NCI-H1105 treated with DMSO at 0.1 percent for 48 hours (cell line): ENCODE results near the gene MPP3.
"Not testable (repeated sequence)": the region's sequence is repeated elsewhere in the genome, so short reads cannot be mapped to it uniquely, and the experiment has no call there.

Source experiments
- DNase-seq: peaks from one replicate; lab custom pipeline; 2025; lab: John Stamatoyannopoulos, UW

The MPP3 gene, protein sequence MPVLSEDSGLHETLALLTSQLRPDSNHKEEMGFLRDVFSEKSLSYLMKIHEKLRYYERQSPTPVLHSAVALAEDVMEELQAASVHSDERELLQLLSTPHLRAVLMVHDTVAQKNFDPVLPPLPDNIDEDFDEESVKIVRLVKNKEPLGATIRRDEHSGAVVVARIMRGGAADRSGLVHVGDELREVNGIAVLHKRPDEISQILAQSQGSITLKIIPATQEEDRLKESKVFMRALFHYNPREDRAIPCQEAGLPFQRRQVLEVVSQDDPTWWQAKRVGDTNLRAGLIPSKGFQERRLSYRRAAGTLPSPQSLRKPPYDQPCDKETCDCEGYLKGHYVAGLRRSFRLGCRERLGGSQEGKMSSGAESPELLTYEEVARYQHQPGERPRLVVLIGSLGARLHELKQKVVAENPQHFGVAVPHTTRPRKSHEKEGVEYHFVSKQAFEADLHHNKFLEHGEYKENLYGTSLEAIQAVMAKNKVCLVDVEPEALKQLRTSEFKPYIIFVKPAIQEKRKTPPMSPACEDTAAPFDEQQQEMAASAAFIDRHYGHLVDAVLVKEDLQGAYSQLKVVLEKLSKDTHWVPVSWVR

DNA sequence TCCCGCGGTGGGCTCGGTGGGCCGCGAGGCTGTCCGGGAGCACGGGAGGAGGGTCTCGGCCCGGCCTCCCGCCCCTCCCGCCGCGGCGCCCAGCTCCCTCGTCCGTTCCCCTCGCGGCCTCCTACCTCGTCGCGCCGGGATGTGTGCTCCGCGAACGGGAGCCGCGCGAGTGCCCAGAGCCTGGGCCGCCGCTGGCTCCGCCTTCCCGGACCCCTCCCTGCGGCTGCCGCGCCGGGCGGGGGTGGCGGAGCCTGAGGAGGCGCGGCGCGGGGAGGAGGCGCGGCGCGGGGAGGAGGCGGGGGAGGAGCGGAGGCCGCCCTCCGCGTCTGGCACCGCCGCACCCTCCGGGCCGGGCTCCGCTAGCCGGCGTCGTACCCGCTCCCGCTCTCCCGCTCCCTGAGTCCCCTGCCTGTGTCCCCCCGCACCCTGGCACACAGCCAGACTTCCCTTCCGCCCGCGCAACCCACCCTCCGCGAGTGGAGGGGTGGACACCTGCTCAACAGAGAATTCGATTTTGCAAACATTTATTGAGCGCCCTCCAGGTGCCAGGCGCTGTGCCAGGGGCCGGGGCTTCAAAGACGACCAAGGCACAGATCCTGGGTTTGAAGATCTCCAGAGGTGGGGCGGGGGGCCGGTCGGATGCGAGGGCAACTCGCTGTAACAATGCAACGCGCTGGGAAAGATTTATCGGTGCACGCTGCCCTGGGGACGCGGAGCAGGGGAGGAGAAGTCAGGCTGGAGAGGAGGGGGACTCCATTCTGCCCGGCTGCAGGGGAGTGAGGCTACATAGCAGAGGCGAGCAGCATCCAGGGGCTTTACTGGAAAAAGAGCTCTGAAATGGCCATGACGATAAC lies at the start of gene MPP3:
MPP3 (minus strand) TSS at position 171 of the 854 bp plus-strand sequence. CDS start 1,240 bp downstream, outside the sequence.
- DNase-seq: peak; percentile 49

DNA sequence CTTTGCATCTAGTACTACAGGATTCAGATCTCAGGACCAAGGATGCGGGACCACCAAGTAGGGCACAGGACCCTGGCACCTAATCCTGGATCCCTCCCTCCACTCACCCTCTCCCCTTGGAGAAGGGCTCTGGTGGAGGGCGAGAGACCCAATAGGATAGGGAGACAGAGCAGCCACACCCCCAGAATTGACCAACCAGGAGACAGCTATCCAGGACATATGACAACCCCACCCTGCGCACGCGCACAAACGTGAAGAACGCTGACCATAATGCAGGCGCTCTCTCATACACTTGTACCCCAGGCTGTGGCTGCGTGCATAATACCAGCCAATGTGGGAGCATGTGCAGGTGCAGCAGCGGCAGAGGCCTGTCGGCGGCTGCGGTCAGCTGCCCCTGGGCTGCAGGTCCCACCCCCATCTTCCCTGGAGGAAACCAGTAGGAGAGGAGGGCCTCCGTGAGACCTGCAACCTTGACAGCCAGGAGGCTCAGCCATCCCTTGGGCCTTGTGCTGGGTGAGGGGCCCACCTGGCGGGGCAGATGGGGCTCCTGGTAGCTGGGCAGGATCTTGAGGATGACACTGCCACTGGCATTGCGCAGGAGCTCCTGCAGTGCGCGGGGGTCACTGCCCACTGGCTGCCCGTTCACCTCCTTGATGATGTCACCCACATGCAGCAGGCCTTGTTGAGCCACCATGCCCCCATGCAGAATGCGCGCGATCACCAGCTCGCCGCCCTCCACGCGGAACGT lies 49.0 kb upstream of the MPP3 start:
- no peak for DNase-seq

DNA sequence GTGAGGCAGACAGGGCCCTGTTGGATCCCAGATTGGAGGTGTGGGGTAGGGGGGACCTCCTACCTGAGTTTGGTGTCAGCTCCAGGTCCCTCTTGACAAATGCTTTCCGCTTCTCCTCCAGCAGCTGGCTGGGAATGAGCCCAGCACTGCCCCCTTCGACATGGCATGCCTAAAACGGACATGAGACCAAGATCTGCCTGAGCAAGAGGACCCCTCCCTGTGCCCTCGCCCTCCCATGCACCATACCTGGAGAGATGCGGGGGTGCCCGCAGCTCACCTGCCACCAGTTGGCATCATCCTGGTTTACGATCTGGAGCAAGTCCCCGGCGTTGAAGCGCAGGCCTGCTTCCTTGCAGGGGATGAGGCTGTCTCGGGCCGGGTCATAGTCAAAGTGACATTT lies 48.2 kb upstream of the MPP3 start:
- no peak for DNase-seq

DNA sequence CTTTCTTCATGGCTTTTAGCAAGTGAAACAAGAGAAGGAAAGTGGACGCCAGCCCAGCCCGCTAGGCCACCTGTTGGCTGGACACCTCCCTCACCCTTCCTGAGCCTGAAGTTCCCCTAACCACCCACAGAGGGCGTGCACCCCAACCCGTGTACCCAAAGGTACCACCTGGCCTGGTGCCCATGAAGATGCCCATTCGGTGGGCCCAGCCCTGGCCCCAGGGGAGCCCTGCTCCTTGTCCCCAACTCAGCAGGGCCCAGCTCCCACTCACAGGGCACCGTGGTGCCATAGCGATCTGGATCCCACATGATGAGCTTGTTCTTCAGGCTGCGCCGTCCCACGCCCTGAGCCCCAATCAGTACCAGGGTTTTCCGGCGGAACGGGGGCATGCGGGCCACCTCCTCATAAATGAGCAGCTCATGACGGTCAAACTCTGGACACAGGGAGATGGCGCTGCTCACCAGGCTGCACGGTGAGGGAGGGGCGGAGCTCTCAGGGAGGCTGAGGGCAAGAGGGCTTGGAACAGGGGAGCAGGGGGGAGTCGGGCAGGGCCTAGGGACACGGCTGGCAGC lies 47.6 kb upstream of the MPP3 start:
- peak; percentile 4 for DNase-seq

GRCh38 chr17:43879723-43880419 lies 46.9 kb upstream of the MPP3 start:
- DNase-seq: no peak

- DNase-seq: peak; percentile 54
Observed at GRCh38 chr17:43878260-43879175, 45.6 kb upstream of the MPP3 start.

- DNase-seq: no peak
Observed at GRCh38 chr17:43877451-43878155, 44.7 kb upstream of the MPP3 start.

- DNase-seq: no peak
Observed at GRCh38 chr17:43877031-43877430, 44.1 kb upstream of the MPP3 start.

DNA sequence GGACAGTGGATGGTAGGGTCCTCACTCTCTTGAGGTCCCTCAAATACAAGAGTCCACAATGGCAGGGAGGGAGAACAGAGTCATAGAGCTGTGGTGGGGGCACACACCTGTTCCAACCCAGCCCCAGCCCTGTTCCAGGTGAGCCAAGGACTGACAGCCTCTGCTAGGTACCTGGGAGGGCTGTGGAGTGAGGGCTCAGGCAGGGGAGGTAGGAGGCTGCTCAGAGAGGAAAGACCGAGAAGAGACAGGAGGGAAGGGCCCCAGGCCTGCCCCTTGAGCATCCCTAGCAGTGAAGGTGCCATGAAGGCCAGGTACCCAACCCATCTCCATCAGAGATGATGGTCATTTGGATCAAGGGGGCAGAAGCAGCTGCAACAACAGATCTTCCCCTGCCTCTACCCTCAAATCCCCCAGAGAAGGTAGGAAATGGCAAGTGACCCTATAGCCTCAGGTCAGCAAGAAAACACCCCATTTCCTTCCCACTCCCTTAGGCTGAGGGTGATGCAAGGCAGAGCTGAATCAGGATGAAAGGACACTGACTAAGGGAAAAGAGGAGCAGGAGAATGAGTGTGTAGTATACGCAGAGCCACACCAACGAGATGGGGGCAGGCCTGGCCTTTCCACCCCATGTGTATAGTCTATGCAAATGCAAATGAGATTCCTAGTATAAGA lies 42.7 kb upstream of the MPP3 start:
- no peak for DNase-seq

GRCh38 chr17:43874293-43874692 lies 41.3 kb upstream of the MPP3 start:
- no peak for DNase-seq

- no peak for DNase-seq
Observed at GRCh38 chr17:43873815-43874214, 40.9 kb upstream of the MPP3 start.

- DNase-seq: no peak
Observed at GRCh38 chr17:43873091-43873490, 40.1 kb upstream of the MPP3 start.

DNA sequence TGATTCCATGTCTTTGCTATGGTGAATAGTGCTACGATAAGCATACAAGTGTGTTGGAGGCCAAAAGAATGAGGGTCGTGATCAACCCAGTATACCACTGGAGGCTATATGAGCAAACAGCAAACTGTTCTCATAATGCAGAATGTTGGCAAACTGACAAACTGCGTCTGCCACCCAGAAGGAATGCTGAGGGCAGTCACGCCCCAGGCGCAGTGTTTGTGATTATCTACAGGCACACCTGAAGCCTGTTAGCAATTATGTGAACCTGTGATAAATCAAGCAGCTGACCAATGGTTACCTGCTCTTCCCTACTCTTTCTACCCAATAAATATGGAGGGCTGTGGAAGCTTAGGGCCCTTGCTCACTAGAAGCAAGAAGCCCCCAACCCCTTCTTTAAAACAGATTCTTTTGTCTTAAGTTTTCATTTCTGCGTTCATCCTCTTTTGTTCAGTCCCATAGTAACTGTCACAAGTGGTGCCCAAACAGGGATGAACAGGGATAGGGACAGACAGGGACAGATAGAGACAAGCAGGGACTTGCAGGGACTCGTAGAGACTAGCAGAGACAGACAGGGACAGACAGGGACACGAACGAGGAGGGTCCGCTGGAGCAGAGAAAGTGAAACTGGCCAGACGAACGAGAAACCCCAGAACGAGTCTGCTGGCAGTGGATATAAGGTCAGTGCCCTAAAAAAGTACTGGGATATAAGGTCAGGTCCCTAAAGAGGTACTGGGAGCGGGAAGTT lies 39.2 kb upstream of the MPP3 start:
- no peak for DNase-seq

DNA sequence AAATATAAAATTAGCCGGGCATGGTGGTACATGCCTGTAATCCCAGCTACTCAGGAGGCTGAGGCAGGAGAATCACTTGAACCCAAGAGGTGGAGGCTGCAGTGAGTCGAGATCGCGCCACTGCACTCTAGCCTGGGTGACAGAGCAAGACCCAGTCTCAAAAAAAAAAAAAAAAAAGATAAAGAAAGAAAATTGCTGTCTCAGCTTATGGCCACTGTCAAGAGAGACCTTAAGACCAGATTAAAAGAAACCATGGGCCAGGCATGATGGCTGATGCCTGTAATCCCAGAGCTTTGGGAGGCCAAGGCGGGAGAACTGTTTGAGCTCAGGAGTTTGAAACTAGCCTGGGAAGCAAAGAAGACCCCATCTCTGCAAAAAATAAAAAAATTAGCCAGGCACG lies 36.1 kb upstream of the MPP3 start:
- not testable (repeated sequence) for DNase-seq

- DNase-seq: no peak
Observed at GRCh38 chr17:43868226-43868994, 35.5 kb upstream of the MPP3 start.

GRCh38 chr17:43864161-43864984 lies 31.4 kb upstream of the MPP3 start:
- no peak for DNase-seq
